ENCODE results near the gene CRYGS.

The CRYGS gene

DNA sequence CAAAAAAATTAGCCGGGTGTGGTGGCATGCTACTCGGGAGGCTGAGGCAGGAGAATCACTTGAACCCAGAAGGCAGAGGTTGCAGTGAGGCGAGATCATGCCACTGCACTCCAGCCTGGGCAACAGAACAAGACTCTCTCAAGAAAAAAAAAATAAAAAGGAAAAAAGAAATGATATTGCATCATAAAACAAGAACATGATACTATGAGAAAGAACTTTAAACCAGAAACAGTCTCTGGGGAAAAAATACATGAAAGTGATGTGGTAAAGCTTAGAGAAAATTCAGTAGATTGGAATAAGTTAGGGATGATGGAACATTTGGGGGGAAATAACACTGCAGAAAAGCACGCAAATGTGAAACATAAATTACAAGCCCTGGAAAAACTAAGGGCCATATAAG is 54.7 kb downstream of the CRYGS start:
- no peak for DNase-seq
